Activated CD8-positive, alpha-beta memory T cell treated with anti-CD3 and anti-CD28 coated beads, Interleukin-2, amount 50 U/mL, for 24 hours (primary cell): Measurements from ENCODE around the gene USP51.
"Not testable (repeated sequence)": the region's sequence is repeated elsewhere in the genome, so short reads cannot be mapped to it uniquely, and the experiment has no call there.

Experiments
- DNase-seq: peaks from one replicate; pipeline ENCODE4 v3.0.0-alpha.2; 2020; ENCODE audit errors: extremely low read depth

USP51 gene

GRCh38 chrX:55489314-55490009 lies at the start of gene USP51:
TSS of gene USP51 (minus strand) at chrX:55489848. CDS start at chrX:55488939, 909 bp downstream.
- no peak for DNase-seq

- DNase-seq: no peak
Observed at GRCh38 chrX:55524487-55524886, 34.8 kb upstream of the USP51 start.

GRCh38 chrX:55523356-55523755 lies 33.7 kb upstream of the USP51 start:
- no peak for DNase-seq

GRCh38 chrX:55522596-55523276 lies 33.1 kb upstream of the USP51 start:
- no peak for DNase-seq

- DNase-seq: no peak
Observed at GRCh38 chrX:55521687-55522086, 32.0 kb upstream of the USP51 start.

GRCh38 chrX:55516794-55517481 lies 27.3 kb upstream of the USP51 start:
- DNase-seq: not testable (repeated sequence)

- DNase-seq: not testable (repeated sequence)
Observed at GRCh38 chrX:55513045-55513737, 23.5 kb upstream of the USP51 start.

GRCh38 chrX:55508410-55509152 lies 18.9 kb upstream of the USP51 start:
- not testable (repeated sequence) for DNase-seq

- DNase-seq: not testable (repeated sequence)
Observed at GRCh38 chrX:55507699-55508098, 18.1 kb upstream of the USP51 start.

GRCh38 chrX:55507010-55507409 lies 17.4 kb upstream of the USP51 start:
- DNase-seq: not testable (repeated sequence)

GRCh38 chrX:55490974-55491373 lies 1.3 kb upstream of the USP51 start:
- DNase-seq: no peak

GRCh38 chrX:55490121-55490520 lies 473 bp upstream of the USP51 start:
- no peak for DNase-seq

GRCh38 chrX:55488593-55489313 lies 895 bp downstream of the USP51 start:
- no peak for DNase-seq

GRCh38 chrX:55488006-55488592 lies 1.5 kb downstream of the USP51 start:
- no peak for DNase-seq

GRCh38 chrX:55487143-55487542 lies 2.5 kb downstream of the USP51 start:
- DNase-seq: no peak

GRCh38 chrX:55486736-55487135 lies 2.9 kb downstream of the USP51 start:
- DNase-seq: no peak

GRCh38 chrX:55484948-55485347 lies 4.7 kb downstream of the USP51 start:
- DNase-seq: no peak

GRCh38 chrX:55480390-55481062 lies 9.1 kb downstream of the USP51 start:
- no peak for DNase-seq

GRCh38 chrX:55479956-55480355 lies 9.7 kb downstream of the USP51 start:
- DNase-seq: not testable (repeated sequence)

- not testable (repeated sequence) for DNase-seq
Observed at GRCh38 chrX:55465791-55466190, 23.9 kb downstream of the USP51 start.
